HEK293 (cell line): Measurements from ENCODE around the gene SMC3.

Experiments used
- CTCF ChIA-PET: fragments of 350-600 bp; formaldehyde crosslinking; extraction: SDS; loops from one replicate; lab custom pipeline; 2021; ENCODE audit warnings: antibody characterized with exemption; lab: Yijun Ruan, JAX
- POLR2A ChIA-PET: fragments of 300-600 bp; formaldehyde crosslinking; extraction: SDS; loops from one replicate; lab custom pipeline; 2020; ENCODE audit warnings: antibody characterized with exemption, inconsistent platforms; lab: Yijun Ruan, JAX
- H3K27ac ChIP-seq: fragments of 200-500 bp; sonication (Bioruptor generic); 2 replicates; pipeline ENCODE4 v1.5.1; 2014; ENCODE audit warnings: low read depth, low read length, control low read depth, inconsistent platforms; ENCODE audit errors: extremely low read depth
- H3K36me3 ChIP-seq, 2 experiments: fragments of 200-500 bp in 1 of 2; sonication (Bioruptor generic) in 1 of 2; 1 replicate in 1 of 2; 2 replicates in 1 of 2; pipeline ENCODE4 v1.5.1; 2014 to 2017; ENCODE audit warnings: inconsistent platforms in 2 of 2, low read length in 2 of 2; ENCODE audit not compliant: control insufficient read depth in 2 of 2, insufficient read depth in 1 of 2
- H3K4me1 ChIP-seq: fragments of 200-500 bp; sonication (Bioruptor generic); 2 replicates; pipeline ENCODE4 v1.5.1; 2014; ENCODE audit warnings: mild to moderate bottlenecking, low read length, inconsistent platforms; ENCODE audit not compliant: control insufficient read depth, insufficient read depth
- H3K4me3 ChIP-seq: 2 replicates; pipeline ENCODE4 v1.5.1; 2011; ENCODE audit warnings: low read depth, mild to moderate bottlenecking, control low read depth, low read length, moderate library complexity
- H3K9me3 ChIP-seq: fragments of 200-500 bp; sonication (Bioruptor generic); 2 replicates; pipeline ENCODE4 v1.5.1; 2014; ENCODE audit warnings: low read depth, low read length, inconsistent platforms; ENCODE audit not compliant: control insufficient read depth, insufficient read depth
- FEZF1 ChIP-seq: fragments of 450-650 bp; formaldehyde crosslinking; IDR thresholded peaks from 2 replicates; pipeline ENCODE4 v1.5.1; 2016; ENCODE audit warnings: missing biosample characterization, missing genetic modification characterization
- IKZF3 ChIP-seq: fragments of 450-650 bp; IDR thresholded peaks from 2 replicates; pipeline ENCODE4 v1.5.0; 2018; ENCODE audit warnings: missing biosample characterization, mild to moderate bottlenecking, missing genetic modification characterization, moderate library complexity
- KLF16 ChIP-seq: fragments of 450-650 bp; formaldehyde crosslinking; IDR thresholded peaks from 2 replicates; pipeline ENCODE4 v1.5.1; 2017; ENCODE audit warnings: missing biosample characterization, missing genetic modification characterization
- KLF7 ChIP-seq: fragments of 450-650 bp; formaldehyde crosslinking; IDR thresholded peaks from 2 replicates; pipeline ENCODE4 v1.5.1; 2016; ENCODE audit warnings: missing biosample characterization, missing genetic modification characterization, borderline replicate concordance
- MZF1 ChIP-seq: fragments of 450-650 bp; formaldehyde crosslinking; IDR thresholded peaks from 2 replicates; pipeline ENCODE4 v1.5.1; 2017; ENCODE audit warnings: missing biosample characterization, missing genetic modification characterization, borderline replicate concordance
- PATZ1 ChIP-seq: fragments of 450-650 bp; formaldehyde crosslinking; IDR thresholded peaks from 2 replicates; pipeline ENCODE4 v1.5.1; 2016; ENCODE audit warnings: missing biosample characterization, missing genetic modification characterization
- TCF7L2 ChIP-seq: IDR thresholded peaks from 2 replicates; pipeline ENCODE4 v1.6.1; 2011; ENCODE audit warnings: low read depth, mild to moderate bottlenecking, inconsistent platforms, low read length, moderate library complexity, borderline replicate concordance
- ZBTB26 ChIP-seq: fragments of 450-650 bp; formaldehyde crosslinking; optimal IDR thresholded peaks from 2 replicates; pipeline ENCODE3; 2016; ENCODE audit warnings: missing biosample characterization, mild to moderate bottlenecking, missing genetic modification characterization
- ZEB2 ChIP-seq: fragments of 450-650 bp; formaldehyde crosslinking; IDR thresholded peaks from 2 replicates; pipeline ENCODE4 v1.5.1; 2016; ENCODE audit warnings: missing biosample characterization, missing genetic modification characterization
- ZNF112 ChIP-seq: fragments of 450-650 bp; formaldehyde crosslinking; IDR thresholded peaks from 2 replicates; pipeline ENCODE4 v1.5.0; 2017; ENCODE audit warnings: missing biosample characterization, missing genetic modification characterization
- ZNF223 ChIP-seq: fragments of 450-650 bp; formaldehyde crosslinking; IDR thresholded peaks from 2 replicates; pipeline ENCODE4 v1.5.1; 2016; ENCODE audit warnings: missing biosample characterization, missing genetic modification characterization
- ZNF350 ChIP-seq: fragments of 450-650 bp; formaldehyde crosslinking; IDR thresholded peaks from 2 replicates; pipeline ENCODE4 v1.5.0; 2017; ENCODE audit warnings: missing biosample characterization, mild to moderate bottlenecking, missing genetic modification characterization
- ZNF354C ChIP-seq: fragments of 450-650 bp; formaldehyde crosslinking; IDR thresholded peaks from 2 replicates; pipeline ENCODE4 v1.5.1; 2016; ENCODE audit warnings: missing biosample characterization, missing genetic modification characterization, low read depth, borderline replicate concordance
- ZNF558 ChIP-seq: fragments of 450-650 bp; formaldehyde crosslinking; IDR thresholded peaks from 2 replicates; pipeline ENCODE4 v1.5.1; 2016; ENCODE audit warnings: missing biosample characterization, missing genetic modification characterization
- ZNF596 ChIP-seq: fragments of 450-650 bp; IDR thresholded peaks from 2 replicates; pipeline ENCODE4 v1.5.0; 2018; ENCODE audit warnings: missing biosample characterization, mild to moderate bottlenecking, missing genetic modification characterization, moderate library complexity
- ZNF837 ChIP-seq: fragments of 450-650 bp; formaldehyde crosslinking; IDR thresholded peaks from 2 replicates; pipeline ENCODE4 v1.5.1; 2016; ENCODE audit warnings: missing biosample characterization, missing genetic modification characterization
- ZNF843 ChIP-seq: fragments of 450-650 bp; formaldehyde crosslinking; IDR thresholded peaks from 2 replicates; pipeline ENCODE4 v1.5.1; 2016; ENCODE audit warnings: missing biosample characterization, missing genetic modification characterization
- ZSCAN30 ChIP-seq: fragments of 450-650 bp; IDR thresholded peaks from 2 replicates; pipeline ENCODE4 v1.5.1; 2018; ENCODE audit warnings: missing biosample characterization, mild to moderate bottlenecking, missing genetic modification characterization, moderate library complexity
- TF ChIP-seq, protein P1 (sequence below): fragments of 450-650 bp; formaldehyde crosslinking; IDR thresholded peaks from 2 replicates; pipeline ENCODE4 v1.5.1; 2016; ENCODE audit warnings: missing biosample characterization, missing genetic modification characterization
- TF ChIP-seq, protein P2 (sequence below): fragments of 450-650 bp; formaldehyde crosslinking; IDR thresholded peaks from 2 replicates; pipeline ENCODE4 v1.5.1; 2016; ENCODE audit warnings: missing biosample characterization, missing genetic modification characterization
- TF ChIP-seq, protein P3 (sequence below): fragments of 450-650 bp; formaldehyde crosslinking; IDR thresholded peaks from 2 replicates; pipeline ENCODE4 v1.5.1; 2016; ENCODE audit warnings: missing biosample characterization, missing genetic modification characterization
- TF ChIP-seq, protein P4 (sequence below): fragments of 450-650 bp; formaldehyde crosslinking; IDR thresholded peaks from 2 replicates; pipeline ENCODE4 v1.5.1; 2017; ENCODE audit warnings: missing biosample characterization, missing genetic modification characterization

SMC3 gene

GRCh38 chr10:110619514-110620397, 52.3 kb downstream of the SMC3 start:
- Histone ChIP-seq H3K4me3 (no peak overlapping the region), H3K4me1 (peaks cover 16% of the 10 kb centered on the region), H3K27ac (peak overlapping the region; percentile 34; the same call in 1 of the 2 replicates), H3K36me3 (no peaks in the 10 kb centered on the region), H3K9me3 (no peaks in the 10 kb centered on the region)
- POLR2A ChIA-PET = interaction anchor here (0.6 to 1.4 kb wide), 2 partner anchors 18 to 409 kb away, joined by 4 to 6 read pairs; no protein-coding TSS in a partner anchor
- CTCF ChIA-PET = interaction anchor here (1.3 to 4.5 kb wide), 5 partner anchors 9 to 61 kb away, joined by 3 to 30 read pairs (median 9); no protein-coding TSS in a partner anchor
- TF ChIP-seq ZNF223 (tag by site-specific recombination) = 0 out of 2 replicates have a peak, but pooled peaks have one; percentile 44
- 0 out of 2 replicates have a peak, but pooled peaks have one; percentile 31 for TF ChIP-seq PATZ1 (tag by site-specific recombination)
- TF ChIP-seq ZNF558 (tag by site-specific recombination) = no peak
- TF ChIP-seq, protein P1, sequence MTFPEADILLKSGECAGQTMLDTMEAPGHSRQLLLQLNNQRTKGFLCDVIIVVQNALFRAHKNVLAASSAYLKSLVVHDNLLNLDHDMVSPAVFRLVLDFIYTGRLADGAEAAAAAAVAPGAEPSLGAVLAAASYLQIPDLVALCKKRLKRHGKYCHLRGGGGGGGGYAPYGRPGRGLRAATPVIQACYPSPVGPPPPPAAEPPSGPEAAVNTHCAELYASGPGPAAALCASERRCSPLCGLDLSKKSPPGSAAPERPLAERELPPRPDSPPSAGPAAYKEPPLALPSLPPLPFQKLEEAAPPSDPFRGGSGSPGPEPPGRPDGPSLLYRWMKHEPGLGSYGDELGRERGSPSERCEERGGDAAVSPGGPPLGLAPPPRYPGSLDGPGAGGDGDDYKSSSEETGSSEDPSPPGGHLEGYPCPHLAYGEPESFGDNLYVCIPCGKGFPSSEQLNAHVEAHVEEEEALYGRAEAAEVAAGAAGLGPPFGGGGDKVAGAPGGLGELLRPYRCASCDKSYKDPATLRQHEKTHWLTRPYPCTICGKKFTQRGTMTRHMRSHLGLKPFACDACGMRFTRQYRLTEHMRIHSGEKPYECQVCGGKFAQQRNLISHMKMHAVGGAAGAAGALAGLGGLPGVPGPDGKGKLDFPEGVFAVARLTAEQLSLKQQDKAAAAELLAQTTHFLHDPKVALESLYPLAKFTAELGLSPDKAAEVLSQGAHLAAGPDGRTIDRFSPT (tag by site-specific recombination) = no peak
- no peak for TF ChIP-seq ZNF112 (tag by site-specific recombination)
- TF ChIP-seq KLF16 = no peak; the same call in 1 of the 2 replicates
- TF ChIP-seq, protein P2, sequence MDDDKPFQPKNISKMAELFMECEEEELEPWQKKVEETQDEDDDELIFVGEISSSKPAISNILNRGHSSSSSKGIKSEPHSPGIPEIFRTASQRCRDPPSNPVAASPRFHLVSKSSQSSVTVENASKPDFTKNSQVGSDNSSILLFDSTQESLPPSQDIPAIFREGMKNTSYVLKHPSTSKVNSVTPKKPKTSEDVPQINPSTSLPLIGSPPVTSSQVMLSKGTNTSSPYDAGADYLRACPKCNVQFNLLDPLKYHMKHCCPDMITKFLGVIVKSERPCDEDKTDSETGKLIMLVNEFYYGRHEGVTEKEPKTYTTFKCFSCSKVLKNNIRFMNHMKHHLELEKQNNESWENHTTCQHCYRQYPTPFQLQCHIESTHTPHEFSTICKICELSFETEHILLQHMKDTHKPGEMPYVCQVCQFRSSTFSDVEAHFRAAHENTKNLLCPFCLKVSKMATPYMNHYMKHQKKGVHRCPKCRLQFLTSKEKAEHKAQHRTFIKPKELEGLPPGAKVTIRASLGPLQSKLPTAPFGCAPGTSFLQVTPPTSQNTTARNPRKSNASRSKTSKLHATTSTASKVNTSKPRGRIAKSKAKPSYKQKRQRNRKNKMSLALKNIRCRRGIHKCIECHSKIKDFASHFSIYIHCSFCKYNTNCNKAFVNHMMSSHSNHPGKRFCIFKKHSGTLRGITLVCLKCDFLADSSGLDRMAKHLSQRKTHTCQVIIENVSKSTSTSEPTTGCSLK (tag by site-specific recombination) = no peak
- TF ChIP-seq TCF7L2 = 0 out of 2 replicates have a peak, but pooled peaks have one; percentile 30
- TF ChIP-seq IKZF3 (tag by site-specific recombination) = 0 out of 2 replicates have a peak, but pooled peaks have one; percentile 29
- TF ChIP-seq ZBTB26 = no peak
- TF ChIP-seq ZNF843 (tag by site-specific recombination) = 0 out of 2 replicates have a peak, but pooled peaks have one; percentile 47
- TF ChIP-seq ZNF354C (tag by site-specific recombination) = no peak
- TF ChIP-seq MZF1 (tag by site-specific recombination) = no peak
- TF ChIP-seq ZNF837 (tag by site-specific recombination) = no peak
- no peak for TF ChIP-seq KLF7
- peak; percentile 64 for TF ChIP-seq FEZF1 (tag by site-specific recombination)
- no peak for TF ChIP-seq ZEB2
- peak; percentile 32; the same call in 1 of the 2 replicates for TF ChIP-seq ZNF596 (tag by site-specific recombination)
- TF ChIP-seq ZSCAN30 (tag by site-specific recombination) = no peak
- TF ChIP-seq, protein P3, sequence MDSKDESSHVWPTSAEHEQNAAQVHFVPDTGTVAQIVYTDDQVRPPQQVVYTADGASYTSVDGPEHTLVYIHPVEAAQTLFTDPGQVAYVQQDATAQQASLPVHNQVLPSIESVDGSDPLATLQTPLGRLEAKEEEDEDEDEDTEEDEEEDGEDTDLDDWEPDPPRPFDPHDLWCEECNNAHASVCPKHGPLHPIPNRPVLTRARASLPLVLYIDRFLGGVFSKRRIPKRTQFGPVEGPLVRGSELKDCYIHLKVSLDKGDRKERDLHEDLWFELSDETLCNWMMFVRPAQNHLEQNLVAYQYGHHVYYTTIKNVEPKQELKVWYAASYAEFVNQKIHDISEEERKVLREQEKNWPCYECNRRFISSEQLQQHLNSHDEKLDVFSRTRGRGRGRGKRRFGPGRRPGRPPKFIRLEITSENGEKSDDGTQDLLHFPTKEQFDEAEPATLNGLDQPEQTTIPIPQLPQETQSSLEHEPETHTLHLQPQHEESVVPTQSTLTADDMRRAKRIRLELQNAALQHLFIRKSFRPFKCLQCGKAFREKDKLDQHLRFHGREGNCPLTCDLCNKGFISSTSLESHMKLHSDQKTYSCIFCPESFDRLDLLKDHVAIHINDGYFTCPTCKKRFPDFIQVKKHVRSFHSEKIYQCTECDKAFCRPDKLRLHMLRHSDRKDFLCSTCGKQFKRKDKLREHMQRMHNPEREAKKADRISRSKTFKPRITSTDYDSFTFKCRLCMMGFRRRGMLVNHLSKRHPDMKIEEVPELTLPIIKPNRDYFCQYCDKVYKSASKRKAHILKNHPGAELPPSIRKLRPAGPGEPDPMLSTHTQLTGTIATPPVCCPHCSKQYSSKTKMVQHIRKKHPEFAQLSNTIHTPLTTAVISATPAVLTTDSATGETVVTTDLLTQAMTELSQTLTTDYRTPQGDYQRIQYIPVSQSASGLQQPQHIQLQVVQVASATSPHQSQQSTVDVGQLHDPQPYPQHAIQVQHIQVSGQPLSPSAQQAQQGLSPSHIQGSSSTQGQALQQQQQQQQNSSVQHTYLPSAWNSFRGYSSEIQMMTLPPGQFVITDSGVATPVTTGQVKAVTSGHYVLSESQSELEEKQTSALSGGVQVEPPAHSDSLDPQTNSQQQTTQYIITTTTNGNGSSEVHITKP (tag by site-specific recombination) = peak; percentile 96
- no peak for TF ChIP-seq ZNF350 (tag by site-specific recombination)
- TF ChIP-seq, protein P4, sequence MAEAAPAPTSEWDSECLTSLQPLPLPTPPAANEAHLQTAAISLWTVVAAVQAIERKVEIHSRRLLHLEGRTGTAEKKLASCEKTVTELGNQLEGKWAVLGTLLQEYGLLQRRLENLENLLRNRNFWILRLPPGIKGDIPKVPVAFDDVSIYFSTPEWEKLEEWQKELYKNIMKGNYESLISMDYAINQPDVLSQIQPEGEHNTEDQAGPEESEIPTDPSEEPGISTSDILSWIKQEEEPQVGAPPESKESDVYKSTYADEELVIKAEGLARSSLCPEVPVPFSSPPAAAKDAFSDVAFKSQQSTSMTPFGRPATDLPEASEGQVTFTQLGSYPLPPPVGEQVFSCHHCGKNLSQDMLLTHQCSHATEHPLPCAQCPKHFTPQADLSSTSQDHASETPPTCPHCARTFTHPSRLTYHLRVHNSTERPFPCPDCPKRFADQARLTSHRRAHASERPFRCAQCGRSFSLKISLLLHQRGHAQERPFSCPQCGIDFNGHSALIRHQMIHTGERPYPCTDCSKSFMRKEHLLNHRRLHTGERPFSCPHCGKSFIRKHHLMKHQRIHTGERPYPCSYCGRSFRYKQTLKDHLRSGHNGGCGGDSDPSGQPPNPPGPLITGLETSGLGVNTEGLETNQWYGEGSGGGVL (tag by site-specific recombination) = peak; percentile 80
